ENCODE results near the gene POLR3F. TPM values are rescaled to one million over a fixed set of nuclear protein-coding genes. Genes with fewer than 3 reads are reported as not detected.

The POLR3F gene
- total and polyA plus RNA-seq, 9 of the 15 experiments (the other 6 are each of a cell fraction or from before 2014, with no cell fraction given): 7.0 to 15.0 (median 9.6) TPM

DNA sequence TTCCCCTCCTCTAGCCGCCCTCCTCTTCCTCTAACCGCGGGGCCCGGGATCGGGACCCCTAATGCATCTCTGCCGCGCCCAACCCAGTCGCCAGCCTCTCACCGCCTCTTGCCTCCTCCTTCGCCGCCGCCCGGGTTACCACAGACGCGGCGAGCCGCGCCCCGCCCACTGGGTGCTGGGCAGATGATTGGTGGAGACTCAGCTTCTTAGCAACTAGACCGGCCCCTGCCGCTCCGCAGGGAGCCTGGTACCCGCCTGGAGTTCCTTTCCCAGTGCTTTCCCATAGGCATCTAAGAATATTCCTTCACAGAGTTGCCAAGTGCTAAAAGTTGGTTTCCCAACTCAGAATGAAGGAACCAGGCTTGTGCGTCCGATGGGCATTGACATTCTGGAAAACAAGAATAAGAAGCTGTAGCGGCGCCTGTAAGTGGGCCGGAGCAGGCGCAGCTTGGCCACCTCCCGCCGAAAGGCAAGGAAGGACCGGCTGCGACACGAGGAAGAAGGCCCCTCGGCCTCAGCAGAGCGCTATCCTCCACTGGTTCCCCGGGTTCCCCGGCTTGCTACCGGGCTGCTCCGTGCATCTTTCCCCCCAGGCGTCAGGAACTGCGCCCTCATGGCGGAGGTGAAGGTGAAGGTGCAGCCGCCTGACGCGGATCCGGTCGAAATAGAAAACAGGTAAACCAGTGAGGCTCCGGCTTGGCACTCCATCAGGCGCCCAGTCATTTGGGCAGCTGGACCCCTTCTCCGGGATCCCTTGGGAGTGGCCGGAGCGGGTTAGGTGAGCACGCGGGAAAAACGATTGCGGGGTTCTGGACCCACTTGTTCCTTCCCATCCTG is at the start of gene POLR3F, which contains the start of gene DZANK1 (continued):
- TF ChIP-seq, protein P1, sequence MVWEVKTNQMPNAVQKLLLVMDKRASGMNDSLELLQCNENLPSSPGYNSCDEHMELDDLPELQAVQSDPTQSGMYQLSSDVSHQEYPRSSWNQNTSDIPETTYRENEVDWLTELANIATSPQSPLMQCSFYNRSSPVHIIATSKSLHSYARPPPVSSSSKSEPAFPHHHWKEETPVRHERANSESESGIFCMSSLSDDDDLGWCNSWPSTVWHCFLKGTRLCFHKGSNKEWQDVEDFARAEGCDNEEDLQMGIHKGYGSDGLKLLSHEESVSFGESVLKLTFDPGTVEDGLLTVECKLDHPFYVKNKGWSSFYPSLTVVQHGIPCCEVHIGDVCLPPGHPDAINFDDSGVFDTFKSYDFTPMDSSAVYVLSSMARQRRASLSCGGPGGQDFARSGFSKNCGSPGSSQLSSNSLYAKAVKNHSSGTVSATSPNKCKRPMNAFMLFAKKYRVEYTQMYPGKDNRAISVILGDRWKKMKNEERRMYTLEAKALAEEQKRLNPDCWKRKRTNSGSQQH (CRISPR knock-in tag; IDR thresholded peaks at IDR 0.05): no peak
- TF ChIP-seq DNMT1 (IDR thresholded peaks at IDR 0.05) (no peak), BRCA1 (IDR thresholded peaks at IDR 0.05) (no peak), BRCA1 (CRISPR knock-in tag; IDR thresholded peaks at IDR 0.05) (no peak), RAD21 (CRISPR knock-in tag; conservative IDR thresholded peaks at IDR 0.05 in 1 of 2, IDR thresholded peaks at IDR 0.05 in 1 of 2) (no peak), FOXA3 (CRISPR knock-in tag; conservative IDR thresholded peaks at IDR 0.05 in 1 of 2, IDR thresholded peaks at IDR 0.05 in 1 of 2) (no peak), DACH1 (IDR thresholded peaks at IDR 0.05; ENCODE audit: partially characterized antibody) (peak; percentile 96), NCOA2 (IDR thresholded peaks at IDR 0.05; ENCODE audit: partially characterized antibody in 2 of 2) (peak; percentile 52 to 98), PRPF4 (IDR thresholded peaks at IDR 0.05; ENCODE audit: insufficient read depth, low read depth, low read length, poor library complexity, severe bottlenecking) (no peak), RHOXF2B (CRISPR knock-in tag; conservative IDR thresholded peaks at IDR 0.05) (no peak), MTF1 (CRISPR knock-in tag; IDR thresholded peaks at IDR 0.05; ENCODE audit: borderline replicate concordance) (no peak), ZC3H4 (CRISPR knock-in tag; IDR thresholded peaks at IDR 0.05; ENCODE audit: borderline replicate concordance) (no peak)
- TF ChIP-seq, protein P2, sequence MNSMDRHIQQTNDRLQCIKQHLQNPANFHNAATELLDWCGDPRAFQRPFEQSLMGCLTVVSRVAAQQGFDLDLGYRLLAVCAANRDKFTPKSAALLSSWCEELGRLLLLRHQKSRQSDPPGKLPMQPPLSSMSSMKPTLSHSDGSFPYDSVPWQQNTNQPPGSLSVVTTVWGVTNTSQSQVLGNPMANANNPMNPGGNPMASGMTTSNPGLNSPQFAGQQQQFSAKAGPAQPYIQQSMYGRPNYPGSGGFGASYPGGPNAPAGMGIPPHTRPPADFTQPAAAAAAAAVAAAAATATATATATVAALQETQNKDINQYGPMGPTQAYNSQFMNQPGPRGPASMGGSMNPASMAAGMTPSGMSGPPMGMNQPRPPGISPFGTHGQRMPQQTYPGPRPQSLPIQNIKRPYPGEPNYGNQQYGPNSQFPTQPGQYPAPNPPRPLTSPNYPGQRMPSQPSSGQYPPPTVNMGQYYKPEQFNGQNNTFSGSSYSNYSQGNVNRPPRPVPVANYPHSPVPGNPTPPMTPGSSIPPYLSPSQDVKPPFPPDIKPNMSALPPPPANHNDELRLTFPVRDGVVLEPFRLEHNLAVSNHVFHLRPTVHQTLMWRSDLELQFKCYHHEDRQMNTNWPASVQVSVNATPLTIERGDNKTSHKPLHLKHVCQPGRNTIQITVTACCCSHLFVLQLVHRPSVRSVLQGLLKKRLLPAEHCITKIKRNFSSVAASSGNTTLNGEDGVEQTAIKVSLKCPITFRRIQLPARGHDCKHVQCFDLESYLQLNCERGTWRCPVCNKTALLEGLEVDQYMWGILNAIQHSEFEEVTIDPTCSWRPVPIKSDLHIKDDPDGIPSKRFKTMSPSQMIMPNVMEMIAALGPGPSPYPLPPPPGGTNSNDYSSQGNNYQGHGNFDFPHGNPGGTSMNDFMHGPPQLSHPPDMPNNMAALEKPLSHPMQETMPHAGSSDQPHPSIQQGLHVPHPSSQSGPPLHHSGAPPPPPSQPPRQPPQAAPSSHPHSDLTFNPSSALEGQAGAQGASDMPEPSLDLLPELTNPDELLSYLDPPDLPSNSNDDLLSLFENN (IDR thresholded peaks at IDR 0.05; ENCODE audit: low read depth in 2 of 2, low read length in 2 of 2): no peak
- TF ChIP-seq, protein P3, sequence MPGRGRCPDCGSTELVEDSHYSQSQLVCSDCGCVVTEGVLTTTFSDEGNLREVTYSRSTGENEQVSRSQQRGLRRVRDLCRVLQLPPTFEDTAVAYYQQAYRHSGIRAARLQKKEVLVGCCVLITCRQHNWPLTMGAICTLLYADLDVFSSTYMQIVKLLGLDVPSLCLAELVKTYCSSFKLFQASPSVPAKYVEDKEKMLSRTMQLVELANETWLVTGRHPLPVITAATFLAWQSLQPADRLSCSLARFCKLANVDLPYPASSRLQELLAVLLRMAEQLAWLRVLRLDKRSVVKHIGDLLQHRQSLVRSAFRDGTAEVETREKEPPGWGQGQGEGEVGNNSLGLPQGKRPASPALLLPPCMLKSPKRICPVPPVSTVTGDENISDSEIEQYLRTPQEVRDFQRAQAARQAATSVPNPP (IDR thresholded peaks at IDR 0.05; ENCODE audit: borderline replicate concordance, insufficient read depth, insufficient read length): no peak
- TF ChIP-seq, protein P4, sequence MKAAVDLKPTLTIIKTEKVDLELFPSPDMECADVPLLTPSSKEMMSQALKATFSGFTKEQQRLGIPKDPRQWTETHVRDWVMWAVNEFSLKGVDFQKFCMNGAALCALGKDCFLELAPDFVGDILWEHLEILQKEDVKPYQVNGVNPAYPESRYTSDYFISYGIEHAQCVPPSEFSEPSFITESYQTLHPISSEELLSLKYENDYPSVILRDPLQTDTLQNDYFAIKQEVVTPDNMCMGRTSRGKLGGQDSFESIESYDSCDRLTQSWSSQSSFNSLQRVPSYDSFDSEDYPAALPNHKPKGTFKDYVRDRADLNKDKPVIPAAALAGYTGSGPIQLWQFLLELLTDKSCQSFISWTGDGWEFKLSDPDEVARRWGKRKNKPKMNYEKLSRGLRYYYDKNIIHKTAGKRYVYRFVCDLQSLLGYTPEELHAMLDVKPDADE (conservative IDR thresholded peaks at IDR 0.05; ENCODE audit: control insufficient read depth, low read depth, low read length): no peak; the same call in 1 of the 2 replicates
- TF ChIP-seq, protein P5, sequence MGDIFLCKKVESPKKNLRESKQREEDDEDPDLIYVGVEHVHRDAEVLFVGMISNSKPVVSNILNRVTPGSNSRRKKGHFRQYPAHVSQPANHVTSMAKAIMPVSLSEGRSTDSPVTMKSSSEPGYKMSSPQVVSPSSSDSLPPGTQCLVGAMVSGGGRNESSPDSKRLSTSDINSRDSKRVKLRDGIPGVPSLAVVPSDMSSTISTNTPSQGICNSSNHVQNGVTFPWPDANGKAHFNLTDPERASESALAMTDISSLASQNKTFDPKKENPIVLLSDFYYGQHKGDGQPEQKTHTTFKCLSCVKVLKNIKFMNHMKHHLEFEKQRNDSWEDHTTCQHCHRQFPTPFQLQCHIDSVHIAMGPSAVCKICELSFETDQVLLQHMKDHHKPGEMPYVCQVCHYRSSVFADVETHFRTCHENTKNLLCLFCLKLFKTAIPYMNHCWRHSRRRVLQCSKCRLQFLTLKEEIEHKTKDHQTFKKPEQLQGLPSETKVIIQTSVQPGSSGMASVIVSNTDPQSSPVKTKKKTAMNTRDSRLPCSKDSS (IDR thresholded peaks at IDR 0.05; ENCODE audit: low read depth, partially characterized antibody): no peak
